HFFc6 (cell line): Measurements from ENCODE around the gene VPS16. TPM values are rescaled to one million over a fixed set of nuclear protein-coding genes. Genes with fewer than 3 reads are reported as not detected.

ENCODE experiments used
- DNase-seq: peaks from one replicate; pipeline ENCODE4 v3.0.0-alpha.2; 2018
- H3K27ac Mint-ChIP-seq: 2 replicates; pipeline ENCODE4 v1.8.0; 2020; ENCODE audit warnings: mild to moderate bottlenecking, mixed read lengths
- H3K27me3 Mint-ChIP-seq: 2 replicates; pipeline ENCODE4 v1.8.0; 2021; ENCODE audit warnings: mild to moderate bottlenecking, moderate library complexity, mixed read lengths; ENCODE audit not compliant: insufficient read depth
- H3K36me3 Mint-ChIP-seq: 2 replicates; pipeline ENCODE4 v1.8.0; 2021; ENCODE audit warnings: low read depth, mixed read lengths
- H3K4me1 Mint-ChIP-seq: 2 replicates; pipeline ENCODE4 v1.8.0; 2020; ENCODE audit warnings: low read depth, mixed read lengths
- H3K4me3 Mint-ChIP-seq: 2 replicates; pipeline ENCODE4 v1.8.0; 2020; ENCODE audit warnings: mild to moderate bottlenecking, moderate library complexity, mixed read lengths
- H3K9me3 Mint-ChIP-seq: 2 replicates; pipeline ENCODE4 v1.8.0; 2020; ENCODE audit warnings: mild to moderate bottlenecking, mixed read lengths
- CTCF ChIP-seq: fragments of 200-600 bp; sonication (generic); IDR thresholded peaks from 2 replicates; pipeline ENCODE4 v1.5.0; 2021; ENCODE audit warnings: antibody characterized with exemption, mild to moderate bottlenecking
- total RNA-seq, 6 experiments: library from RNA; stranded (reverse); fragmentation: NEBNext Ultra II Directional; extraction: Animal tissue kit (Norgen Biotek cat#: 25700); gene quantifications; 2 replicates in 1 of 6; 3 replicates in 5 of 6; pipeline ENCODE4 v1.2.3, GENCODE V29; 2021

VPS16 gene
- total RNA-seq, 6 experiments from 2014 or later = 30.6 to 36.3 (median 35.2) TPM

GRCh38 chr20:2873010-2873746, 32.6 kb downstream of the VPS16 start, which contains the start of gene PTPRA:
Gene PTPRA, plus strand, starts transcription at chr20:2873481. Its CDS starts 90,797 bp downstream, at chr20:2964278.
- Mint-ChIP-seq H3K36me3 (0 out of 2 replicates have a peak, but pooled peaks cover 5% of the 10 kb centered on the region), H3K4me1 (peaks cover 63% of the 10 kb centered on the region), H3K27me3 (no peaks in the 10 kb centered on the region; the same call in 1 of the 2 replicates), H3K27ac (peak within 1 kb of the TSS; percentile 84), H3K4me3 (peak within 1 kb of the TSS; percentile 92), H3K9me3 (no peaks in the 10 kb centered on the region)
- no peak for TF ChIP-seq CTCF
- peak; percentile 86 for DNase-seq

GRCh38 chr20:2873747-2874041, 33.1 kb downstream of the VPS16 start:
- Mint-ChIP-seq H3K36me3 (0 out of 2 replicates have a peak, but pooled peaks cover 5% of the 10 kb centered on the region), H3K9me3 (no peaks in the 10 kb centered on the region), H3K4me3 (peak overlapping the region; percentile 92), H3K4me1 (peaks cover 63% of the 10 kb centered on the region), H3K27ac (peak overlapping the region; percentile 53; the same call in 1 of the 2 replicates), H3K27me3 (no peaks in the 10 kb centered on the region; the same call in 1 of the 2 replicates)
- no peak for TF ChIP-seq CTCF
- no peak for DNase-seq

- H3K27ac Mint-ChIP-seq = peak overlapping the region; percentile 9; the same call in 1 of the 2 replicates
- no peaks in the 10 kb centered on the region; the same call in 1 of the 2 replicates for H3K27me3 Mint-ChIP-seq
- no peaks in the 10 kb centered on the region for H3K9me3 Mint-ChIP-seq
- peak; percentile 4 for DNase-seq
- H3K4me1 Mint-ChIP-seq = peaks cover 64% of the 10 kb centered on the region
- no peak for TF ChIP-seq CTCF
- H3K4me3 Mint-ChIP-seq = peak overlapping the region; percentile 92
- 0 out of 2 replicates have a peak, but pooled peaks cover 5% of the 10 kb centered on the region for H3K36me3 Mint-ChIP-seq
Measured at GRCh38 chr20:2874456-2874855, 33.9 kb downstream of the VPS16 start.

GRCh38 chr20:2875690-2876203, 35.2 kb downstream of the VPS16 start:
- H3K9me3 Mint-ChIP-seq = no peaks in the 10 kb centered on the region
- H3K4me1 Mint-ChIP-seq = peaks cover 67% of the 10 kb centered on the region
- 0 out of 2 replicates have a peak, but pooled peaks cover 5% of the 10 kb centered on the region for H3K36me3 Mint-ChIP-seq
- no peak overlapping the region for H3K4me3 Mint-ChIP-seq
- no peak overlapping the region for H3K27ac Mint-ChIP-seq
- no peaks in the 10 kb centered on the region; the same call in 1 of the 2 replicates for H3K27me3 Mint-ChIP-seq
- DNase-seq = no peak
- no peak for TF ChIP-seq CTCF

- Mint-ChIP-seq H3K27ac (peak overlapping the region; percentile 81), H3K9me3 (no peaks in the 10 kb centered on the region), H3K4me3 (no peak overlapping the region), H3K4me1 (peaks cover 48% of the 10 kb centered on the region), H3K36me3 (0 out of 2 replicates have a peak, but pooled peaks cover 5% of the 10 kb centered on the region), H3K27me3 (no peaks in the 10 kb centered on the region; the same call in 1 of the 2 replicates)
- TF ChIP-seq CTCF = no peak
- DNase-seq = no peak
Measured at GRCh38 chr20:2878515-2878914, 38.0 kb downstream of the VPS16 start.
